D721Med (cell line): Measurements from ENCODE around the gene MFSD12.

ENCODE experiments used
- DNase-seq: peaks from one replicate; pipeline ENCODE4 v3.0.0; 2011; ENCODE audit warnings: low spot score; ENCODE audit not compliant: insufficient read length
- FAIRE-seq: peaks from 2 replicates; lab custom pipeline; 2011; peaks lifted over from hg19 to GRCh38; lab: Jason Lieb, UNC
- TF ChIP-seq, protein P1 (sequence below): IDR thresholded peaks from 2 replicates; pipeline ENCODE4 v1.5.1; 2012; ENCODE audit warnings: mild to moderate bottlenecking, control low read depth; ENCODE audit not compliant: insufficient read depth; ENCODE audit errors: missing control alignments

Gene MFSD12

DNA sequence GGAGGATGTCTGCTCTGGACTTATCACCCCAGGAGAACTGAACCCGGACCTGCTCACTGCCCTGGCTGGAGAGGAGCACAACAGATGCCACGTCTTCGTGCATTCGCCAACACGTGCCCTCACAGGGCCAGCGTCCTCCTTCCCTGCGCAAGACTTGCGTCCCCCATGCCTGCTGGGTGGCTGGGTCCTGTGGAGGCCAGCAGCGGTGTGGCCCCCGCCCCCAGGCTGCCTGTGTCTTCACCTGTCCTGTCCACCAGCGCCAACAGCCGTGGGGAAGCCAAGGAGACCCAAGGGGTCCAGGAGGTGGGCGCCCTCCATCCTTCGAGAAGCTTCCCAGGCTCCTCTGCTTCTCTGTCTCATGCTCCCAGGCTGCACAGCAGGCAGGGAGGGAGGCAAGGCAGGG is 21.8 kb downstream of the MFSD12 start:
- no peak for DNase-seq
- FAIRE-seq, result no peak
- TF ChIP-seq, protein P1, sequence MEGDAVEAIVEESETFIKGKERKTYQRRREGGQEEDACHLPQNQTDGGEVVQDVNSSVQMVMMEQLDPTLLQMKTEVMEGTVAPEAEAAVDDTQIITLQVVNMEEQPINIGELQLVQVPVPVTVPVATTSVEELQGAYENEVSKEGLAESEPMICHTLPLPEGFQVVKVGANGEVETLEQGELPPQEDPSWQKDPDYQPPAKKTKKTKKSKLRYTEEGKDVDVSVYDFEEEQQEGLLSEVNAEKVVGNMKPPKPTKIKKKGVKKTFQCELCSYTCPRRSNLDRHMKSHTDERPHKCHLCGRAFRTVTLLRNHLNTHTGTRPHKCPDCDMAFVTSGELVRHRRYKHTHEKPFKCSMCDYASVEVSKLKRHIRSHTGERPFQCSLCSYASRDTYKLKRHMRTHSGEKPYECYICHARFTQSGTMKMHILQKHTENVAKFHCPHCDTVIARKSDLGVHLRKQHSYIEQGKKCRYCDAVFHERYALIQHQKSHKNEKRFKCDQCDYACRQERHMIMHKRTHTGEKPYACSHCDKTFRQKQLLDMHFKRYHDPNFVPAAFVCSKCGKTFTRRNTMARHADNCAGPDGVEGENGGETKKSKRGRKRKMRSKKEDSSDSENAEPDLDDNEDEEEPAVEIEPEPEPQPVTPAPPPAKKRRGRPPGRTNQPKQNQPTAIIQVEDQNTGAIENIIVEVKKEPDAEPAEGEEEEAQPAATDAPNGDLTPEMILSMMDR, result no peak

DNA sequence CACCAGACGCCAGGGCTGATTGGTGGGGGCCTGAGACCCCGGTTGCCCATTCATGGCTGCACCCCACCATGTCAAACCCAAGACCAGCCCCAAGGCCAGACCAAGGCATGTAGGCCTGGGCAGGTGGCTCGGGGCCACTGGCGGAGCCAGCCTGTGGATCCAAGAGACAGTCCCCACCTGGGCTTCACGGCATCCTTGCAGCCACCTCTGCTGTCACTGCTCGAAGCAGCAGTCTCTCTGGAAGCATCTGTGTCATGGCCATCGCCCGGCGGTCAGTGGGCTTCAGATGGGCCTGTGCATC is 22.2 kb downstream of the MFSD12 start:
- DNase-seq, result no peak
- TF ChIP-seq, protein P1, result no peak
- FAIRE-seq, result no peak

DNA sequence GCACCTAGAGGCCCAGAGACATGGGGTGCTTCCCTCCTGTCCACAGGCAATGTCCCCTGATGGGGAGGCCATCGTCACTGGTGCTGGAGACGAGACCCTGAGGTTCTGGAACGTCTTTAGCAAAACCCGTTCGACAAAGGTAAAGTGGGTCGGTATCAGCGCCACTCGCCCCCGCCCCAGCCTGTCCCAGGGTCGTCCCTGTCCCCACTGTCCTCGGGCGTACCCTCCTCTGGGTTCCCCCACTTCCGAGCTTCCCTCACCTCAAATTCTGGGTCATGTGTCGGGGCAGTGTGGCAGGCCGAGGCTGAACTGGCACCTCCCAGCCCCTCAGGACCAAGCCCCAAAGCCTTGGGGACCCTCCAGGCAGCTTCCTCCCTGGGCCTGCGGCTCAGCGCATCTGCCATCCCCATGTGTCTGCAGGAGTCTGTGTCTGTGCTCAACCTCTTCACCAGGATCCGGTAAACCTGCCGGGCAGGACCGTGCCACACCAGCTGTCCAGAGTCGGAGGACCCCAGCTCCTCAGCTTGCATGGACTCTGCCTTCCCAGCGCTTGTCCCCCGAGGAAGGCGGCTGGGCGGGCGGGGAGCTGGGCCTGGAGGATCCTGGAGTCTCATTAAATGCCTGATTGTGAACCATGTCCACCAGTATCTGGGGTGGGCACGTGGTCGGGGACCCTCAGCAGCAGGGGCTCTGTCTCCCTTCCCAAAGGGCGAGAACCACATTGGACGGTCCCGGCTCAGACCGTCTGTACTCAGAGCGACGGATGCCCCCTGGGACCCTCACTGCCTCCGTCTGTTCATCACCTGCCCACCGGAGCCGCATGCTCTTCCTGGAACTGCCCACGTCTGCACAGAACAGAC is 22.8 kb downstream of the MFSD12 start:
- FAIRE-seq, result no peak
- DNase-seq, result no peak
- TF ChIP-seq, protein P1, result no peak

DNA sequence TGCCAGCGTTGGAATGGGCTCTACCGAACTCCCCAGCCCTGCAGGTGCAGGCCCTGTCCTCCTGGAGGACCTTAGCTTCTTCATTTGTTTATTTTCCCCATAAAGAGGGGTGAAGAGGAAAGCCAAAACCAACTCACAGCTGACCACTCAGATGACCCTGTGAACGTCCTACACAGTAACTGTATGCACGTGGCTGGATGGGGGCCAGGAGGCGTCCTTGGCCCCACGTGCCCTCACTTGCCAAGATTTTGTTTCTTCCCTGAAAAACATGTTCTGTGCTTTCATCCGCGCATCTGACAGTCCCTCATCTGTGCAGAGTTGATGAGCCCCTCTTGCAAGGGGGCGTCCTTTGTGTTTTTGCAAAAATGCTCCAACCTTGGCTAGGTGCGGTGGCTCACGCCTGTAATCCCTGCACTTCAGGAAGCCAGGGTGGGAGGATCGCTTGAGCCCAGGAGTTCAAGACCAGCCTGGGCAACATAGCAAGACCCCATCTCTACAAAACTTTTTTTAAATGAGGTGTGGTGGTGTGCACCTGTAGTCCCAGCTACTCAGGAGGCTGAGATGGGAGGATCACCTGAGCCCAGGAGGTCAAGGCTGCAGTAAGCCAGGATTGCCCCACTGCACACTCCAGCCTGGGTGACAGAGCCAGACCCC is 23.7 kb downstream of the MFSD12 start:
- FAIRE-seq, result no peak
- TF ChIP-seq, protein P1, result no peak
- DNase-seq, result no peak

DNA sequence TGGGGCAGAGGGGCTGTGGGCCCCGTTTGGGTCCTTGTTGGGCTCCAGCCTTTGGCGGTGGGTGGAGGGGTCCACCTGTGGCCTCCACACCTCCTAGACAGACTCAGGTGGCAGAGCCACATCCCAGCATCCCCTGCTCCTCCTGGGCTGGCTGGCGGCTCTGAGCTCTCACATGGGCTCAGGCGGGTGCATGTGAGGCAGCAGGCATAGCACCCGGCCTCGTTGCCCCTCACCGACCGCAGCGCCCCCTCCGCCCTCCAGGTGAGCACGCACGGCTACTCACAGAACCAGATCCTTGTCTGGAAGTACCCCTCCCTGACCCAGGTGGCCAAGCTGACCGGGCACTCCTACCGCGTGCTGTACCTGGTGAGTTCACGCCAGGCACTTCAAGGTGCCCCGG is 24.4 kb downstream of the MFSD12 start:
- FAIRE-seq (no peak), DNase-seq (no peak)
- TF ChIP-seq, protein P1, result no peak

DNA sequence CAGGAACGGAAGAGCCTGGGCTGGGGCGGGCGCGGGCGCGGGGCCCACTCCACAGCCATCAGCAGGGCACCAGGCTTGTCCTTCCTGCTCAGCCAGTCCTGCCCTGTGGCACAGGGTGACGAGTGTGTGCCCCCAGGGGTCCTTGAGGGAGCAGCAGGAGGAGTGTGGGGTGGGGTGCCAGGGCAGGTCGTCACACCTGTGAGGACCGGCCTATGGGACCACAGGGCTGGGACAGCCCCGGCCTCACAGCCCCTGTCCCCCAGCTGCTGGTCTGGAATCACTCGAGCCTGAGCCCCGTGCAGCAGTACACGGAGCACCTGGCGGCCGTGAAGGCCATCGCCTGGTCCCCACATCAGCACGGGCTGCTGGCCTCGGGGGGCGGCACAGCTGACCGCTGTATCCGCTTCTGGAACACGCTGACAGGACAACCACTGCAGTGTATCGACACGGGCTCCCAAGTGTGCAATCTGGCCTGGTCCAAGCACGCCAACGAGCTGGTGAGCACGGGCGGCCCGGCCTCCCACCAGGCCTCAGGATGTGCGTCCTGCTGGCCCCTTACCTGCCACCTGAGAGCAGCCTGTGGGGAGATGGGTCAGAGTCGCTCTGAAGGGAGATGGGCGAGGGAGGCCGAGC is 25.1 kb downstream of the MFSD12 start:
- TF ChIP-seq, protein P1, result no peak
- DNase-seq, result no peak
- no peak for FAIRE-seq

DNA sequence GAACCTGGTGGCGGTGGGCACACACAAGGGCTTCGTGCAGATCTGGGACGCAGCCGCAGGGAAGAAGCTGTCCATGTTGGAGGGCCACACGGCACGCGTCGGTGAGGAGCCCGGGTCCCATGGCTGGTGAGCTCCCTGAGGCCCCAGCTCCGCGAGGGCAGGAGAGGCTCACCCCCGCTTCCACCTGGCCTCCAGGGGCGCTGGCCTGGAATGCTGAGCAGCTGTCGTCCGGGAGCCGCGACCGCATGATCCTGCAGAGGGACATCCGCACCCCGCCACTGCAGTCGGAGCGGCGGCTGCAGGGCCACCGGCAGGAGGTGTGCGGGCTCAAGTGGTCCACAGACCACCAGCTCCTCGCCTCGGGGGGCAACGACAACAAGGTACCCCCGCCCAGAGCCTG is 25.7 kb downstream of the MFSD12 start:
- no peak for DNase-seq

More for the DNA sequence above, 25.7 kb downstream of the MFSD12 start:
- no peak for FAIRE-seq
- TF ChIP-seq, protein P1, result no peak
